Body of pancreas (tissue), 4 donors: ENCODE data around the gene RIMBP2.

Source experiments
- CTCF ChIP-seq, 7 experiments: fragments of 450-650 bp in 4 of 7; fragments of 200-600 bp in 3 of 7; sonication (generic) in 3 of 7; IDR thresholded peaks; one replicate each; pipeline ENCODE4 v1.5.1; 2016 to 2019; ENCODE audit warnings: antibody characterized with exemption in 7 of 7
- POLR2A ChIP-seq, 3 donors: fragments of 450-650 bp; IDR thresholded peaks; one replicate each; pipeline ENCODE4 v1.6.1; 2016; ENCODE audit warnings: antibody characterized with exemption in 3 of 3, mild to moderate bottlenecking in 2 of 3

GRCh38 chr12:130701402-130701744 lies 14.7 kb downstream of the RIMBP2 start:
- TF ChIP-seq CTCF (IDR thresholded peaks at IDR 0.05) (no peak), POLR2A (IDR thresholded peaks at IDR 0.05) (no peak)
